Measurements from ENCODE around the gene RAD51D.
A peak's percentile ranks its signal among the peaks of the same experiment; 100 is the strongest.

RAD51D gene

DNA sequence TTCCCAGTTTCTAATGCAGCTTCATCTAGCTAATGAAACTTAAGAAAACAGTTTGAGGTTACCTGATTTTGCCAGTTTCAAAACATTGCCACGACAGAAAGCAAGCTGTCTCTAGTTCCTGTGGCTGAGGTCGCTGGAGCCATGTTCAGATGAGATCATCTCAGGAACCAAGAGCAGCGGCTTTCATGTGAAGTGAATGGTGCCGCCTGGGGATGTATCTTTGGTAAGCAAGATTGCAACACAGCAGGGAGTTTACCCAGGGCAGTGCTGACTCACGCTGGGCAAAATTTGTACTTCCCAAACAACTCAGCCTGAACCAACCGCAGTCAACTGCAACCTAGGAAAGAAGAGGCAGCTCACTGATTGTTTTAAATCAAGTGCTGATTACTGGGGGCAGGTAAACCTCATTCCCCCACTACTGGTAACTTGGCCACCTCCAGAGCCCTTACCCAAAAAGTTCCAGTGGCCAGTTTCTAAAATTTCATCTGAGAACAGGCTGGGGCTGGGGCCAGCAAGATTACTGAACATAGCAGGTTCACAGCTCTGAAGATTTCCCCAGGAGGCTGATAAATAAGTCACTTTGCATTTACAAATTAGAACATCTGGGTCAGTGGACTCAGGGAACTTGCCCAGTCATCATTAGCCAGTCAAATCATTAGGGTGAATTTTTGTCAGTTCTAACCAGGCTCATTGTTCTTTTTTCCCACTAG is 56.0 kb downstream of the RAD51D start, which contains the start of gene RFFL (continued):
- TF ChIP-seq ZNF449 (tag by site-specific recombination; IDR thresholded peaks at IDR 0.05) (no peak), KLF17 (tag by site-specific recombination; IDR thresholded peaks at IDR 0.05) (peak; percentile 80; the same call in 1 of the 2 replicates), ZFHX2 (tag by site-specific recombination; conservative IDR thresholded peaks at IDR 0.05) (no peak), ZNF423 (tag by site-specific recombination; IDR thresholded peaks at IDR 0.05) (peak; percentile 41; the same call in 1 of the 2 replicates), ZNF843 (tag by site-specific recombination; IDR thresholded peaks at IDR 0.05) (peak; percentile 75; the same call in 1 of the 2 replicates), SP2 (tag by site-specific recombination; IDR thresholded peaks at IDR 0.05) (no peak), GLIS2 (tag by site-specific recombination; IDR thresholded peaks at IDR 0.05) (no peak), ZNF488 (tag by site-specific recombination; IDR thresholded peaks at IDR 0.05) (peak; percentile 43; the same call in 1 of the 2 replicates), ZNF629 (tag by site-specific recombination; IDR thresholded peaks at IDR 0.05) (peak; percentile 89), ZNF23 (tag by site-specific recombination; IDR thresholded peaks at IDR 0.05; ENCODE audit: borderline replicate concordance) (no peak), KLF9 (tag by site-specific recombination; IDR thresholded peaks at IDR 0.05; ENCODE audit: low read depth) (no peak), KLF10 (tag by site-specific recombination; IDR thresholded peaks at IDR 0.05) (0 out of 2 replicates have a peak, but pooled peaks have one; percentile 36), ZNF324 (tag by site-specific recombination; IDR thresholded peaks at IDR 0.05) (peak; percentile 51; the same call in 1 of the 2 replicates), TCF7L2 (IDR thresholded peaks at IDR 0.05; ENCODE audit: borderline replicate concordance, low read depth, low read length) (peak; percentile 96), ZNF639 (tag by site-specific recombination; IDR thresholded peaks at IDR 0.05) (peak; percentile 52; the same call in 1 of the 2 replicates), ZNF391 (tag by site-specific recombination; IDR thresholded peaks at IDR 0.05; ENCODE audit: borderline replicate concordance, low read depth) (peak; percentile 42; the same call in 1 of the 2 replicates), ZBTB8A (tag by site-specific recombination; IDR thresholded peaks at IDR 0.05) (peak; percentile 82), ZNF404 (tag by site-specific recombination; IDR thresholded peaks at IDR 0.05) (no peak), SP7 (tag by site-specific recombination; IDR thresholded peaks at IDR 0.05) (peak; percentile 93), ZNF660 (tag by site-specific recombination; IDR thresholded peaks at IDR 0.05) (peak; percentile 93), GFI1B (tag by site-specific recombination; IDR thresholded peaks at IDR 0.05) (peak; percentile 65; the same call in 1 of the 2 replicates)
- TF ChIP-seq, protein P1, sequence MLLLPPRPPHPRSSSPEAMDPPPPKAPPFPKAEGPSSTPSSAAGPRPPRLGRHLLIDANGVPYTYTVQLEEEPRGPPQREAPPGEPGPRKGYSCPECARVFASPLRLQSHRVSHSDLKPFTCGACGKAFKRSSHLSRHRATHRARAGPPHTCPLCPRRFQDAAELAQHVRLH (tag by site-specific recombination; IDR thresholded peaks at IDR 0.05), result 0 out of 2 replicates have a peak, but pooled peaks have one; percentile 47
- TF ChIP-seq, protein P2, sequence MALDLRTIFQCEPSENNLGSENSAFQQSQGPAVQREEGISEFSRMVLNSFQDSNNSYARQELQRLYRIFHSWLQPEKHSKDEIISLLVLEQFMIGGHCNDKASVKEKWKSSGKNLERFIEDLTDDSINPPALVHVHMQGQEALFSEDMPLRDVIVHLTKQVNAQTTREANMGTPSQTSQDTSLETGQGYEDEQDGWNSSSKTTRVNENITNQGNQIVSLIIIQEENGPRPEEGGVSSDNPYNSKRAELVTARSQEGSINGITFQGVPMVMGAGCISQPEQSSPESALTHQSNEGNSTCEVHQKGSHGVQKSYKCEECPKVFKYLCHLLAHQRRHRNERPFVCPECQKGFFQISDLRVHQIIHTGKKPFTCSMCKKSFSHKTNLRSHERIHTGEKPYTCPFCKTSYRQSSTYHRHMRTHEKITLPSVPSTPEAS (tag by site-specific recombination; IDR thresholded peaks at IDR 0.05), result no peak
- TF ChIP-seq, protein P3, sequence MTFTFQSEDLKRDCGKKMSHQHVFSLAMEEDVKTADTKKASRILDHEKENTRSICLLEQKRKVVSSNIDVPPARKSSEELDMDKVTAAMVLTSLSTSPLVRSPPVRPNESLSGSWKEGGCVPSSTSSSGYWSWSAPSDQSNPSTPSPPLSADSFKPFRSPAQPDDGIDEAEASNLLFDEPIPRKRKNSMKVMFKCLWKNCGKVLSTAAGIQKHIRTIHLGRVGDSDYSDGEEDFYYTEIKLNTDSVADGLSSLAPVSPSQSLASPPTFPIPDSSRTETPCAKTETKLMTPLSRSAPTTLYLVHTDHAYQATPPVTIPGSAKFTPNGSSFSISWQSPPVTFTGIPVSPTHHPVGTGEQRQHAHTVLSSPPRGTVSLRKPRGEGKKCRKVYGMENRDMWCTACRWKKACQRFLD (tag by site-specific recombination; IDR thresholded peaks at IDR 0.05), result no peak
- TF ChIP-seq, protein P4, sequence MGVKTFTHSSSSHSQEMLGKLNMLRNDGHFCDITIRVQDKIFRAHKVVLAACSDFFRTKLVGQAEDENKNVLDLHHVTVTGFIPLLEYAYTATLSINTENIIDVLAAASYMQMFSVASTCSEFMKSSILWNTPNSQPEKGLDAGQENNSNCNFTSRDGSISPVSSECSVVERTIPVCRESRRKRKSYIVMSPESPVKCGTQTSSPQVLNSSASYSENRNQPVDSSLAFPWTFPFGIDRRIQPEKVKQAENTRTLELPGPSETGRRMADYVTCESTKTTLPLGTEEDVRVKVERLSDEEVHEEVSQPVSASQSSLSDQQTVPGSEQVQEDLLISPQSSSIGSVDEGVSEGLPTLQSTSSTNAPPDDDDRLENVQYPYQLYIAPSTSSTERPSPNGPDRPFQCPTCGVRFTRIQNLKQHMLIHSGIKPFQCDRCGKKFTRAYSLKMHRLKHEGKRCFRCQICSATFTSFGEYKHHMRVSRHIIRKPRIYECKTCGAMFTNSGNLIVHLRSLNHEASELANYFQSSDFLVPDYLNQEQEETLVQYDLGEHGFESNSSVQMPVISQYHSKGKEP (tag by site-specific recombination; IDR thresholded peaks at IDR 0.05), result peak; percentile 95
- TF ChIP-seq, protein P5, sequence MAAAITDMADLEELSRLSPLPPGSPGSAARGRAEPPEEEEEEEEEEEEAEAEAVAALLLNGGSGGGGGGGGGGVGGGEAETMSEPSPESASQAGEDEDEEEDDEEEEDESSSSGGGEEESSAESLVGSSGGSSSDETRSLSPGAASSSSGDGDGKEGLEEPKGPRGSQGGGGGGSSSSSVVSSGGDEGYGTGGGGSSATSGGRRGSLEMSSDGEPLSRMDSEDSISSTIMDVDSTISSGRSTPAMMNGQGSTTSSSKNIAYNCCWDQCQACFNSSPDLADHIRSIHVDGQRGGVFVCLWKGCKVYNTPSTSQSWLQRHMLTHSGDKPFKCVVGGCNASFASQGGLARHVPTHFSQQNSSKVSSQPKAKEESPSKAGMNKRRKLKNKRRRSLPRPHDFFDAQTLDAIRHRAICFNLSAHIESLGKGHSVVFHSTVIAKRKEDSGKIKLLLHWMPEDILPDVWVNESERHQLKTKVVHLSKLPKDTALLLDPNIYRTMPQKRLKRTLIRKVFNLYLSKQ (tag by site-specific recombination; IDR thresholded peaks at IDR 0.05; ENCODE audit: borderline replicate concordance), result no peak
- TF ChIP-seq, protein P6, sequence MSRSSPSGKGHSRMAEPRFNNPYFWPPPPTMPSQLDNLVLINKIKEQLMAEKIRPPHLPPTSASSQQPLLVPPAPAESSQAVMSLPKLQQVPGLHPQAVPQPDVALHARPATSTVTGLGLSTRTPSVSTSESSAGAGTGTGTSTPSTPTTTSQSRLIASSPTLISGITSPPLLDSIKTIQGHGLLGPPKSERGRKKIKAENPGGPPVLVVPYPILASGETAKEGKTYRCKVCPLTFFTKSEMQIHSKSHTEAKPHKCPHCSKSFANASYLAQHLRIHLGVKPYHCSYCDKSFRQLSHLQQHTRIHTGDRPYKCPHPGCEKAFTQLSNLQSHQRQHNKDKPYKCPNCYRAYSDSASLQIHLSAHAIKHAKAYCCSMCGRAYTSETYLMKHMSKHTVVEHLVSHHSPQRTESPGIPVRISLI (tag by site-specific recombination; IDR thresholded peaks at IDR 0.05), result peak; percentile 99
